C4-2B (cell line): ENCODE measurements around the gene PA2G4.

Experiments used
- ZFX ChIP-seq: fragments of 450-650 bp; IDR thresholded peaks from 2 replicates; pipeline ENCODE4 v1.6.1; 2017
- TF ChIP-seq, protein P1 (sequence below): fragments of 450-650 bp; conservative IDR thresholded peaks from 2 replicates; pipeline ENCODE4 v1.5.1; 2017; ENCODE audit warnings: mild to moderate bottlenecking

DNA sequence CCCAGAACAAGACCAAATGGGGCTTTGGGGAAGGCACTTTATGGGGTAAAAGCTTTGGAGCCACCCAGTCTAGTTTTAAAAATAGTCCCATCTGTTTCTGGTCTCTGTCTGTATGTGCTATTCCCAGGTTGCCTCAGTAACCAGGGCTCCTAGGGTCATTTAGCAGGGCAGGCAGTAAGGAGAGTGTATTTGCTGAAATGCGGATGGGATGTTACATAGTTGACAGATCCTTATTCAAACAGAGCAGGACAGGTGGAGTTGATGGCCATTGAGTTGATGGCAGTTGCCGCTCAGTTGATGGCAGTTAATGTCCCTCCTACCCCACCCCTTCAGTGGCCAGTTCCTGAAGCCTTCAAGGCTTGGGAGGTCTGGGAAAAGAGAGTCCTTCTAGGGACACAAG lies 18.3 kb downstream of the PA2G4 start:
- TF ChIP-seq, protein P1, sequence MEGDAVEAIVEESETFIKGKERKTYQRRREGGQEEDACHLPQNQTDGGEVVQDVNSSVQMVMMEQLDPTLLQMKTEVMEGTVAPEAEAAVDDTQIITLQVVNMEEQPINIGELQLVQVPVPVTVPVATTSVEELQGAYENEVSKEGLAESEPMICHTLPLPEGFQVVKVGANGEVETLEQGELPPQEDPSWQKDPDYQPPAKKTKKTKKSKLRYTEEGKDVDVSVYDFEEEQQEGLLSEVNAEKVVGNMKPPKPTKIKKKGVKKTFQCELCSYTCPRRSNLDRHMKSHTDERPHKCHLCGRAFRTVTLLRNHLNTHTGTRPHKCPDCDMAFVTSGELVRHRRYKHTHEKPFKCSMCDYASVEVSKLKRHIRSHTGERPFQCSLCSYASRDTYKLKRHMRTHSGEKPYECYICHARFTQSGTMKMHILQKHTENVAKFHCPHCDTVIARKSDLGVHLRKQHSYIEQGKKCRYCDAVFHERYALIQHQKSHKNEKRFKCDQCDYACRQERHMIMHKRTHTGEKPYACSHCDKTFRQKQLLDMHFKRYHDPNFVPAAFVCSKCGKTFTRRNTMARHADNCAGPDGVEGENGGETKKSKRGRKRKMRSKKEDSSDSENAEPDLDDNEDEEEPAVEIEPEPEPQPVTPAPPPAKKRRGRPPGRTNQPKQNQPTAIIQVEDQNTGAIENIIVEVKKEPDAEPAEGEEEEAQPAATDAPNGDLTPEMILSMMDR, result no peak
- no peak for TF ChIP-seq ZFX
